NCI-H460 (cell line): ENCODE data around the gene TRMT61A. TPM values are rescaled to one million over a fixed set of nuclear protein-coding genes. Genes with fewer than 3 reads are reported as not detected.

Experiments
- DNase-seq: peaks from one replicate; pipeline ENCODE4 v3.0.0-alpha.2; 2016; ENCODE audit warnings: low read depth; ENCODE audit errors: extremely low read depth
- small RNA-seq, 2 experiments: library from RNA; depleted of rRNA; stranded (forward); fragments of <200 nt; gene quantifications; one replicate each; pipeline ENCODE3, GENCODE V24; 2014
- total RNA-seq: library from RNA; depleted of rRNA; stranded (reverse); fragments of >200 nt; shearing (Covaris generic); gene quantifications from 2 replicates; pipeline ENCODE4 v1.2.3, GENCODE V29; 2014; rRNA removed

Gene TRMT61A
- total RNA-seq, 1 experiment from 2014 or later = 11.6 TPM

- no peak for DNase-seq
These were observed 32.6 kb downstream of the TRMT61A start for GRCh38 chr14:103561381-103562178.

- DNase-seq = no peak
These were observed 33.1 kb downstream of the TRMT61A start for GRCh38 chr14:103562179-103562428.

GRCh38 chr14:103562429-103563225 is 33.6 kb downstream of the TRMT61A start, which contains the start of the genes BAG5 and COA8:
TSS of gene BAG5 (minus strand) at chr14:103562657. CDS start at chr14:103561164, 1,493 bp downstream.
TSS of gene COA8 (plus strand) at chr14:103562960. CDS start at chr14:103563002, 42 bp downstream.
- peak; percentile 63 for DNase-seq

GRCh38 chr14:103563226-103563620 is 34.2 kb downstream of the TRMT61A start:
- no peak for DNase-seq

GRCh38 chr14:103563844-103564505 is 35.0 kb downstream of the TRMT61A start:
- DNase-seq = no peak

GRCh38 chr14:103568952-103569351 is 40.0 kb downstream of the TRMT61A start:
- no peak for DNase-seq

GRCh38 chr14:103569408-103569807 is 40.4 kb downstream of the TRMT61A start:
- no peak for DNase-seq

GRCh38 chr14:103574104-103574503 is 45.1 kb downstream of the TRMT61A start:
- DNase-seq = no peak

GRCh38 chr14:103574707-103575285 is 45.8 kb downstream of the TRMT61A start:
- no peak for DNase-seq

GRCh38 chr14:103576371-103577024 is 47.5 kb downstream of the TRMT61A start:
- peak; percentile 75 for DNase-seq

GRCh38 chr14:103578401-103579075 is 49.5 kb downstream of the TRMT61A start:
- DNase-seq = no peak

- no peak for DNase-seq
These were observed 52.2 kb downstream of the TRMT61A start for GRCh38 chr14:103581206-103581605.

- no peak for DNase-seq
These were observed 53.1 kb downstream of the TRMT61A start for GRCh38 chr14:103581954-103582703.

GRCh38 chr14:103584326-103584915 is 55.4 kb downstream of the TRMT61A start:
- no peak for DNase-seq

Small RNA genes lying within 50 kb of the gene (small RNA-seq; reads per million reads assigned to genes)
- gene RNU4-68P (0.04 to 0.53 reads per million in 2 experiments), gene RNU7-160P (0 reads per million in 2 experiments)

Other genes starting within 250 kb of the TRMT61A start
- gene EIF5, start 195.0 kb upstream of the TRMT61A start, total RNA-seq = 157 and 204 TPM in 2 replicates
- gene MARK3, start 143.8 kb upstream of the TRMT61A start, total RNA-seq = 76.3 and 80.3 TPM in 2 replicates
- gene CKB, start 6.4 kb upstream of the TRMT61A start, total RNA-seq = 186 and 217 TPM in 2 replicates
- 26.9 and 32.5 TPM in 2 replicates for gene BAG5, start 33.5 kb downstream of the TRMT61A start, total RNA-seq
- 46.2 and 51.4 TPM in 2 replicates for gene COA8, start 33.8 kb downstream of the TRMT61A start, total RNA-seq
- 116 and 137 TPM in 2 replicates for gene KLC1, start 100.0 kb downstream of the TRMT61A start, total RNA-seq
- 26.6 and 28.6 TPM in 2 replicates for gene XRCC3, start 186.3 kb downstream of the TRMT61A start, total RNA-seq
- 17.2 and 25.1 TPM in 2 replicates for gene ZFYVE21, start 186.6 kb downstream of the TRMT61A start, total RNA-seq